HG02642 (cell line): ENCODE results near the gene GPRIN3.
A peak's percentile ranks its signal among the peaks of the same experiment; 100 is the strongest.
"Not testable (repeated sequence)": the region's sequence is repeated elsewhere in the genome, so short reads cannot be mapped to it uniquely, and the experiment has no call there.

Experiments
- ATAC-seq: cut with Tn5 transposase; IDR thresholded peaks from one replicate; pipeline ENCODE4 v1.9.1; 2021; ENCODE audit warnings: mild to moderate bottlenecking; ENCODE audit not compliant: unreplicated experiment, poor library complexity

GPRIN3 gene

DNA sequence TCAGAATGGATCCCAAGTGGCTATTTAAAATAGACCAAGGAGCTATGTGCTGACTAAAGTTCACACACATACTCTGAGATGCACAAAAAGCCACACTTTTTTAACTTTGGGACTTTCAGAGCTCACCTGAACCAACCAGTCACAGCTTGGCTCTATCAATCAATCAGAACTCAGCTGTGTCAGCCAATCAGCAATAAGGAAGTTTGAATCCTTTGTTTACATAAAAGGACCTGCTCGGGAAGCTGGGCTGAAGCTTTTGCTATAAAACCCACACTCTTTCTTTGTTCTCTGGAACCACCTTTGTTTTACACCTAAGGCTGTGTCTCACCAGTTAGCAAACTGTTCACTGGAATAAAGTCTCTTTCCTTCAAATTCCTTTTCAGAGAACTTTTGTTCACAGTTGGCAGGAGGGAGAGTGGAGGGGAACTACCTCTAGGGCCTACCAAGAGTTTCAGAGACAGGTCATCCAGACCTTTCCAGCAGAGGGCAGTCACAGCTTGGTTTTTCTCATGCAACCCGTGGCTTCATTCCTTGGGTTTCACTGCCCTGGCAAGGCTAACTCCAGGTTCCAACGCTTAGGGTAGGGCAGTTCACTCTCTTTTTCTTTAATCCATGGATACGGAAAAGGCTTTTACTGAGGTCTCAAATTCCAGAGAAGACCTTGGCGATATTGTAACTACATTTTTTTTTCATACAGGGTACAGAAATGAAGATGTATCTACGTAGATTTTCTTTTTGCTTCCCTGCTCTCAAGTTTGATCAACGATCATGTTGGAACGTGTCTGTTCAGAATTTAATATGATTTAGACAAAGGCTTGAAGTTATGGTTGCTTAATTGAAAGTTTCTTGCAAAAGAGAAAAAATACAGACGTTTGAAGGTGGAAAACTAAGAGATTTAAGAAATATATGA lies 80.7 kb downstream of the GPRIN3 start:
- ATAC-seq: peak; percentile 96

DNA sequence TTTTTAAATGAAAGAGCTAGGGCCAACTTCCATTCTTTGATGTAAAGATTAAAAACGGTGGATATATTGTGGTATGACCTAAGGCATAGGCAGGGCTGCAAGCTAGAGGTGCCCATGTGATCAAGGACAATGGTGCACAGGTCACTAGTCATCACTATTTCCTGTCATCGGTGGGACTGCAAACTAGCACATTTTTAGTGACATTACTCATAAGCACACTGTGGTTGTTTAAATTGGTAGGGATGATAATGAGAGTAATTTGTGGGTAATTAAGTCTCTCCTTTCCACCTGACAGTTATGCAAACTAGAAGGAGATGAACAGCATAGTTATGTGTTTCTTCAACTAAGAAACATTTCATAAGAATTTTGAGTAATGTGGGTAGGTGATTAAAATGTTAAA lies 85.4 kb downstream of the GPRIN3 start:
- no peak for ATAC-seq

DNA sequence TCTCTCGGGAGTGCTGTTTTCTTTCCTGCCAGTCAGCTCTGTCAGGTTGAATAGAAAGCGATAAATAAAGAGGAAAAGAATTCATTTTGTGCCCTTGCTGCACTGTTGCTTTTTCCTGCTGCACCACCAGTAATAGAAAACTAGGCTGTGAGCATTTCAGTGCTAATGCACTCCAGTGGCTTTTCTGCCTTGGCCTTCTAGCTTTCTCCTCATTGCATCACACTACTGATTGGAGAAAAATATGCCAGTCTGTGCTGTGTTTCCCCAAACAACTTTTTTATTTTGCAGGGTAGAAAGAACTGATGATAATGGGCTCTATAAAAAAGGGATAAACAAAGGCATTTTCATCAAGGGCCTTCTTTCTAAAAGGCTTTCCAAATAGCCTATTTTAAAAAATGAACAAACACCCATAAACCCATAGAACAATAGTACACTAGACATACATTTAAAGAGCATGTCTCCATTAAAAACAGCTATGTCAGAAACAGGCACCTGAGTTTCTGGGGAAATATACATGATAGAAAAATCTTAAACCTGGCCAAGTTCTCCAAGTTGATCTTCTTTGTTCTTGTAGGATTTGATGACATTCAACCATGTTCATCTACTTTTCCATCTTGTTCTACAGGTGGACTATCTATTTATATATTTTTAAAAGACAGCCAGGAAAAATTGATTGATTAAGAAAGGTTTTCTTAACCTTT lies 86.3 kb downstream of the GPRIN3 start:
- no peak for ATAC-seq

DNA sequence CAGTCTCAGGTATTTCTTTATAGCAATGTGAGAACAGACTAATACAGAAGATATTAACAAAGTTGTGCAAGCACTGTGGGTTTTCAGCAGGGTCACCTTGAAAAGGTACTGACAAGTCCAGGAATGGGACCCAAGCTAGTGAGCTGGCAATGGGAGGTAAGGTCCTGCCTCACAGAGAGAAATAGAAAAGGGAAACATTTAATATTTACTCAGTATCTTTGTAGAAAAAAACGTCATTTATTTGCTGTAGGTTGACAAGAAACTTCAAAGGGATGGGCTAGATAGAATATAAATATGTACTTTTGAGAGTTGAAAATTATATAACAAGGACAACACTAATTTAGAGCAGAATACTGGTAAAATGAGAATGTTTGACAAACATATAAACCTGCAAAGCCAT lies 89.0 kb downstream of the GPRIN3 start:
- no peak for ATAC-seq

DNA sequence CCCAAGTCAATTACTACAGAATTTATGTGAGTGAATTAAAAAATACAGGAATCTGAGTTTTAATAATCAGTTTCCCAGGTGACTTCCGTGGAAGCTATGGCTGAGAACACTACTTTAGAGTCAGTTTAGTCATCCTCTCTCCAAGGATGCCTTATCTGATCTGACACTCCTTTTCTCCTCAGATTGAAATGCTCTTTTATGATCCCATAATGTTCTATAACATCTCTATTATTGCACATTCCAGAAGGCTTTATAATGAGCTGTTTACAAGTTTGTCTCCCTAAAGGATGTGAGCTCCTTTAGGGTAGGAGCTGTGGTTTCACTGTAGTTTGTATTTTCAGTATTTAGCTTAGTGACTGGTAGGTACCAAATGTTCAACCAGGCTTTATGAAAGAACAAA lies 90.0 kb downstream of the GPRIN3 start:
- ATAC-seq: no peak

DNA sequence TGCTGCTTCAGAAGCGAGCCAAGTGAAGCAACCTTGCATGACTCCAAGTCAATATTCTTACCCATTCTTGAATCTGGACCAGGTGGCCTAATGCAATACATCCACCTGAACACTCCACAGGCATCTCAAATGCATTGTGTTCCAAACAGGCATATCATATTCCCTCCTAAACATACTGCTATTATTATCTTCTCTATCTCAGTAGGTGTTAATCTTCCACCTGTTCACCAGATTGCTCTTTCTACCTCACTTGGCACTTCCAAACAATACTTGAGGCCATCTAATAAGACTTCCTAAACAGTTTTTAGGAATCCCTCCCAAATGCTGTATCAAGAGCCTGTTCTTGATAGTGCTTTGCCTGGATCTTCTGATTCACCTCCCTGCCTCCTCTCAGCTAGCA lies 90.7 kb downstream of the GPRIN3 start:
- ATAC-seq: no peak

DNA sequence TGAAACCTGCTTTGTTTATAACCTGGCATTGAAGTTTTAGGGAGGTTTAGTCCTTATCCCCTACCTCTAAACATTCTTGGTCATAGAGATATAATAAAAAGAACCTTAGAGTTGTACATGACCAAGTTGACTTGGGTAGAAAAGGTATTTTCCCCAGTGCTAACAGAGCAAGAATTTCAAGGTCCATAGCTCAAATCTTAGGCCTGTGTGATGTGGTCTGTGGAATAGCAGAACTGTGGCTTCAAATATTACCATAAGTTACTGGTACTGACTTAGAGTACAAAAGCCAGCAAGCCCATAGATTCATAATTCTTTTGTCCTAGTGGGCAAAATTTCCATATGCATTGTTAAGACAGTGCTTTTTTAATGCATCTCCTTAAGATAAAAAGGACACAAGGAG lies 91.2 kb downstream of the GPRIN3 start:
- no peak for ATAC-seq

DNA sequence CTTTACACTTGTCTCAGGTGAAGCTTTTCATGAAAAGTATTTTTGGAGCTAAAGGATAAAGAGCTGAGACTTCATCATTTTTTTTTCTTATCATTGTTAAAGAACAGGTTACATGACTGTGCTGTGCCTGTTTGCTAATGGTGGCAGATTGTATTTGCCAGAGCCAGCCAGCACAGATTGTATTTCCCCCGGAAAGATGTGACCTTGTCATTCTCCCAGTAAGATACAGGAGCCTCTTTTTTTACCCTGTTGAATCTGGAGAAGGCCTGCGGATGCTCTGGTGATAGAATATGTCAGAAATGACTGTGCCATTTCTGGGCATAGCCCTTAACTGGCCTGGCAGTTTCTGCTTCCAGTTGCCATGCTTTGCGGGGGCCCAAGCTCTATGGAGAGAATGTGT lies 91.9 kb downstream of the GPRIN3 start:
- ATAC-seq: no peak

DNA sequence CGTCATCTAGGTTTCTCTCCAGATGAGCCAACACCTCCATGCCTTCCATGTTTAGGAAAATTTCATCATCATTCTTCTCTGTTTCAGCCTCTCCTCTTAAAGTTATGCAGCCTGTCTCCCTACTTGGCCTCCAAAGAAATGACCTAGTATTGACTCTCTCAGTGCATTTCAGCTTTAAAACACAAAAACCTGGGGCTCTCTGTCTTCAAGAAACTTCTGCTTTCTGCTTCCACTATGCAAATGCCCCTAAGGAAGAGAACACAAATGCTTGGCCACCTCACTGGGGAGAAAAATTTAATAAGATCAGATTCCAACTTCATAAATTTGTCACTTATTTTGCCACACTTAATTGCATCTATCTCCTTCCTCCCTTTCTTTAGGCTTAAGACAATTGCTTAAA lies 93.3 kb downstream of the GPRIN3 start:
- ATAC-seq: no peak

DNA sequence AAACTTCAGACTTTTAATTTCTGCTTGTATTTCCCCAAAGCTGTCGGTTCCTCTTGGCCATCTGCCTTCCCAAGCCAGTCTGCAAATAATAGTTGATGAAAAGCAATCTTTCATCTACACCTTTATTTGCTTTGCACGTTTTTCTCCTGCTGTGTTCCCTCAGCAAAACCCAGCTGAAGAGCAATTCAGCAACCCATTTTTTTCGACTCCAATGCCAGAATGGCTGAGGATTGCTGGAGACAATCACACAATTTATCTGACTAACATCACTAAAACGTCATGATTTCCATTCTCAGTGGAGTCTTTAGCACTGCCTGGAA lies 94.3 kb downstream of the GPRIN3 start:
- no peak for ATAC-seq

DNA sequence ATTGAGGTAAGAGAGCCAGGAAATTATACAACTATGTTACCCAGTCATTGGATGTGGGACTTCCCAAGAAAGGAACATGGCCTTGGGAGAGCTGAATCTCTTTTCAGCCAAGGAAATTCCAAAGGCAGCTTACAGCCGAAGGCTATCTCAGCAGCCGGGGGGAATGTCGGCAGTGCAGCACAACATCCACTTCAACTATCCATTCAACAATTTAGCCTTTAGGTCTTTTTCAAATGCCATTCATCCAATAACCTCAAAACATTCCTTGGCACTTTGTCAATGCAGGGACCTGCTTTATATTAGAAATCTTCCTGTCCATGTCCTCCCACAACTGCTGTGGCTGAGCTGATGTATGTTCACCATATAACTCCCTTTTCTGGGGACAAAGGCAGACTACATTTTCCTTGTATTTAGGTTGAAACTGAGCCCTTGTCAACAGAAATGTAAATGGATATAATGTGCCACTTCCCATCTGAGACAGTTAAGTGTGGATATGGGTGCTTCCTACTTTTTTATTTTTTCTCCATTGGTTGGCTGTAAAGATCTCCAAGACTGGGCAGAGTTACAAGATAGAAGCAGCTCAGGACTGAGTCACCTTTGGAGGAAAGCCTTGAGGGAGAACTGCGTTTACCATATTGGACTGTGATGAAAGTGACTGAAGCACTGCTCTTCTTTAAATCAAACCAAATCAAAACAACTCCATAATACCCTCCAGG lies 94.8 kb downstream of the GPRIN3 start:
- no peak for ATAC-seq

DNA sequence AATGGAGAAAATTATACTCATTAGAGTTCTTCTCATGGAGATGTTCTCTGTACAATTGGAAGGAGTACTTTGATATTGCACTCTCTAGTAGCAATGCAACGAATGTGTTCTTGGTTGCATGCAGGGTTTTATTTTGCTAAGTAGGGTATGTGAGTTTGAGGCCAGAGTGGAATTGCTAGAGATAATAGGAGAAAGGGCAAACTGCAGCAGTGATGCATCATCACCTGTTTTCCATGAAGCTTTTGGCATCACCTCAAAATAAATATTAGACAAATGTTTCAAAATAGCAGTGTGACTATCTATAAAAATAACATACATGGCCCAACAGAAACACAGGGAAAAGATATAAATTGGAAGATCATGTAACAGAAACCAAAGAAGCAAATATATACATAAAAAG lies 103.0 kb downstream of the GPRIN3 start:
- no peak for ATAC-seq

DNA sequence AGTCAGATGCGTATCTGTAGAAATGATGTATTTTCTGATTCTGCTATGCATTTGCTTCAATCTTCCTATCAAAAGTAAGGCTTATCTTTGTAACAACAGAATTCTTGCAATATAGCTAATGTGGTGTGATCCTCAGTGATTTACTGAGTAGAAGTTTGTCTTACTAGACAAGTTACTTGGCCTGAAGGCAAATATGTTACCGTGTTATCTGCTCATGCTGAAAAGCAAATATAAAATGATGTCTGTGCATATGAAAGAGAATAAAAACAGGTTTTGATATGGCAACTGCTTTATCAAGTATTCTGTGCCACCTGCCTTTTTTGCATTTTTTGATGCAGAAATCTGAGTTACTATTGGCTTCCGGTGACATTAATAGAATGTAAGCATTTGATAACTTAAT lies 103.7 kb downstream of the GPRIN3 start:
- ATAC-seq: no peak

DNA sequence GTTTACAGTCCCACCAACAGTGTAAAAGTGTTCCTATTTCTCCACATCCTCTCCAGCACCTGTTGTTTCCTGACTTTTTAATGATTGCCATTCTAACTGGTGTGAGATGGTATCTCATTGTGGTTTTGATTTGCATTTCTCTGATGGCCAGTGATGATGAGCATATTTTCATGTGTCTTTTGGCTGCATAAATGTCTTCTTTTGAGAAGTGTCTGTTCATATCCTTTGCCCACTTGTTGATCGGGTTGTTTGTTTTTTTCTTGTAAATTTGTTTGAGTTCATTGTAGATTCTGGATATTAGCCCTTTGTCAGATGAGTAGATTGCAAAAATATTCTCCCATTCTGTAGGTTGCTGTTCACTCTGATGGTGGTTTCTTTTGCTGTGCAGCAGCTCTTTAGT lies 108.2 kb downstream of the GPRIN3 start:
- not testable (repeated sequence) for ATAC-seq

DNA sequence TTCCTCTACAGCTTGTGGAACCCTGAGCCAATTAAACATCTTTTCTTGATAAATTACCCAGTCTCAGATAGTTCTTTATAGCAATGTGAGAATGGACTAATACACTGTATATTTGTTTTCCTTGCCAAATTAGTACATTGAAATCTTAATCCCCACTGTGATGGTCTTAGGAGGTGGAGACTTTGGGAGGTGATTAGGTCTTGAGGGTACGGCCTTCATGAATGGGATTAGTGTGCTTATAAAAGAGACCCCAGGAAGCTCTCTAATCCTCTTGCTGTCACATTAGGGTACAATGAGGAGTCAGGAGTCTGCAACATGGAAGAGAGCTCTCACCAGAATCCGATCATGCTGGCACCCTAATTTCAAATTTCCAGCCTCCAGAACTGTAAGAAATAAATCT lies 109.7 kb downstream of the GPRIN3 start:
- ATAC-seq: no peak

DNA sequence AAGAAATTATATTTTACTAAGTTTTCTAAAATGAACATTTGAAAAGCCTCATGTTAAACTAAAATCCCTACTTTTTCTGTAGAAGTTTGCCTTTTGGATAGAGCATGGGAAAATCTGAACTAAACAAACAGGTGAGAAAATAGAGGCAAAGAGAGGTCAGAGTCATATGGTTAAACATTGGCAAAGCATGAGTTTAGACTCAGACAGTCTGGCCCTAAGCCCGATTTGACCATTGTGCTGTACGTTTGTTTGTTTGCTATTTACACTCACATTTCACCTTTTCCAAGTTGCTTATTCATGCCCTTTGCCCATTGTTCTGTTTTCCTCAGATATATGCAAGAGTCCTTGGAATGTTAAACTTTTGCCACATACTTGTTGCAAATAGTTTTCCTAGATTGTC lies 110.9 kb downstream of the GPRIN3 start:
- ATAC-seq: no peak

DNA sequence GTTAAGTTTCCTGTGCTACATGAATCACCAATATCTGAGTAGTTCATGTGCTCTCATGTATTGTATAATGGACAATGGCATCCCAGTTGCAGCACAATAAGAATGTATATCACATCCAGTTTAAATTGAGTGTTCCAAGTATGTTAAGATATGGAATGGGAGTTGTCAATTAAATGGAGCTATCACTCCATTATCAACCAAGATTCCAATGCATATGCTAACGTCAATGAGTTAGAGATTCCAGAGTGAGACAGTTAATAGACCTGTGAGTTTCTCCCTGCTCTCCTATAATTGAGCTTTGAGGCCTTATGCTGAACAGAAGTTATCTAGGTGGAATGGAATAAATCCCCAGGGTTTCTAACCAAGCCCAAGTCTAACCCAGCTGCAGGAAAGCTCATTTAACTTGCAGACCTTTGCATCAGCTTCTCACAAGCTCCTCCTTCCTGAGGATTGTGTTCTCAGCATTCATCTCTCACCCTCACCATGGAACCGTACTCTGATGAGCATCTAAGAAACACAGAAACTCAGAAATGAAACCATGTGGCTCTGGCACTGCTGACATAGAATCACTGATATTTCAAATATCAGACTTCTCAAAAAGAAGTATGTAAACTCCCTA lies 111.4 kb downstream of the GPRIN3 start:
- no peak for ATAC-seq

DNA sequence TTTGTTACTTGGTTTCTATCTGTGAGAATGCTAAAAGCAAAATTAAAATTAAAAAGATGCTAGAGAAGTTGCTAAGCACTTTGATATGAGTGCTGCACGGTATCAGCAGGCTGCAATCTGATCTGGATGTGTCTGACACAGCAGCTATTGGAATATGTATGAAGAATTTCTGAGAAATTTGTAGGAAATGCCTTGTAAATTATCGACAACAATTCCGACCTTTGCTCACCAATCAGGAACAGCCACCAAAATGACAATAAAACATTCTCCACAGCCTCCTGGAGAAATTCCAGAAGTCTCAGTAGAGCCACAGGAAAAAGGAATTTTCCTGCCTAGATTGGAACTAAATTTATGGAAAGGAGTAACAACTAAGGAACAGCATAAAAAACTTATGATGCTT lies 113.8 kb downstream of the GPRIN3 start:
- ATAC-seq: no peak
